GM23248 (cell line): ENCODE data around the gene ARSJ.

Experiments used
- EZH2 ChIP-seq: fragments of 200-600 bp; sonication (generic); IDR thresholded peaks from 2 replicates; pipeline ENCODE4 v1.6.1; 2018; ENCODE audit warnings: antibody characterized with exemption, mild to moderate bottlenecking; ENCODE audit not compliant: insufficient read depth, poor library complexity, severe bottlenecking
- EZH2phosphoT487 ChIP-seq: fragments of 200-600 bp; sonication (generic); IDR thresholded peaks from 2 replicates; pipeline ENCODE4 v1.6.1; 2018; ENCODE audit warnings: antibody characterized with exemption, moderate library complexity, mild to moderate bottlenecking, low read depth; ENCODE audit not compliant: insufficient read depth

- TF ChIP-seq EZH2 (no peak), EZH2phosphoT487 (no peak)
These were observed 98.2 kb downstream of the ARSJ start for GRCh38 chr4:113881256-113881655.
